IMR-90 (cell line): ENCODE measurements around the gene PERM1. TPM values are rescaled to one million over a fixed set of nuclear protein-coding genes. Genes with fewer than 3 reads are reported as not detected.

ENCODE experiments used
- ATAC-seq: fragments of 200-7000 bp; cut with Tn5 transposase; 2 replicates; pipeline ENCODE4 v1.9.1; 2020; ENCODE audit warnings: low read depth, mild to moderate bottlenecking, moderate library complexity
- BruUV-seq: library from RNA; stranded (reverse); fragments of 400-500 nt; replicated peaks from 2 replicates; lab custom pipeline; 2021; lab: Mats Ljungman, UMichigan
- CTCF ChIA-PET: fragments of 300-600 bp; formaldehyde crosslinking; extraction: SDS; loops from one replicate; lab custom pipeline; 2021; ENCODE audit warnings: antibody characterized with exemption; lab: Yijun Ruan, JAX
- POLR2A ChIA-PET: fragments of 300-600 bp; sonication (Branson Sonifier 250); formaldehyde crosslinking; loops from one replicate; lab custom pipeline; 2022; ENCODE audit warnings: antibody characterized with exemption; ENCODE audit not compliant: unreplicated experiment; lab: Charles Lee
- DNase-seq: peaks from one replicate; pipeline ENCODE4 v3.0.0; 2013
- H2AFZ ChIP-seq: replicated peaks from 2 replicates; pipeline ENCODE3; 2013; ENCODE audit warnings: low read length, mild to moderate bottlenecking; ENCODE audit not compliant: poor library complexity
- H2AK5ac ChIP-seq: 2 replicates; pipeline ENCODE4 v1.6.1; 2013; ENCODE audit warnings: low read depth, low read length, inconsistent platforms
- H2AK9ac ChIP-seq: replicated peaks from 2 replicates; pipeline ENCODE3; 2013; ENCODE audit warnings: mild to moderate bottlenecking, low read depth, low read length, moderate library complexity; ENCODE audit not compliant: poor library complexity
- H2BK120ac ChIP-seq: 2 replicates; pipeline ENCODE4 v1.6.1; 2013; ENCODE audit warnings: low read depth, low read length, inconsistent platforms
- H2BK15ac ChIP-seq: 3 replicates; pipeline ENCODE4 v1.6.1; 2013; ENCODE audit warnings: low read depth, low read length, inconsistent platforms
- H2BK20ac ChIP-seq: 2 replicates; pipeline ENCODE4 v1.6.1; 2013; ENCODE audit warnings: low read depth, mild to moderate bottlenecking, inconsistent platforms, low read length, moderate library complexity
- H2BK5ac ChIP-seq: 2 replicates; pipeline ENCODE4 v1.6.1; 2013; ENCODE audit warnings: mild to moderate bottlenecking, low read depth, low read length, inconsistent platforms; ENCODE audit not compliant: poor library complexity, severe bottlenecking
- H3K14ac ChIP-seq: replicated peaks from 2 replicates; pipeline ENCODE4 v1.6.1; 2013; ENCODE audit warnings: low read depth, low read length, inconsistent platforms
- H3K18ac ChIP-seq: 2 replicates; pipeline ENCODE4 v1.6.1; 2013; ENCODE audit warnings: low read depth, low read length, control low read depth
- H3K23ac ChIP-seq: 2 replicates; pipeline ENCODE4 v1.6.1; 2013; ENCODE audit warnings: low read depth, low read length, inconsistent platforms
- H3K27ac ChIP-seq: 2 replicates; pipeline ENCODE4 v1.5.1; 2013; ENCODE audit warnings: mild to moderate bottlenecking, control low read depth, low read length; ENCODE audit not compliant: insufficient read depth
- H3K27me3 ChIP-seq: 2 replicates; pipeline ENCODE4 v1.6.1; 2013; ENCODE audit warnings: low read length; ENCODE audit not compliant: control insufficient read depth, insufficient read depth
- H3K36me3 ChIP-seq: 2 replicates; pipeline ENCODE4 v1.6.1; 2013; ENCODE audit warnings: low read length, mixed read lengths; ENCODE audit not compliant: control insufficient read depth, insufficient read depth
- H3K4ac ChIP-seq: 2 replicates; pipeline ENCODE4 v1.6.1; 2013; ENCODE audit warnings: low read depth, low read length, inconsistent platforms
- H3K4me1 ChIP-seq: 2 replicates; pipeline ENCODE4 v1.6.1; 2013; ENCODE audit warnings: low read length, mixed read lengths; ENCODE audit not compliant: control insufficient read depth, insufficient read depth
- H3K4me2 ChIP-seq: 2 replicates; pipeline ENCODE4 v1.6.1; 2013; ENCODE audit warnings: low read depth, mild to moderate bottlenecking, control low read depth, low read length, moderate library complexity
- H3K4me3 ChIP-seq: 2 replicates; pipeline ENCODE4 v1.5.1; 2013; ENCODE audit warnings: low read depth, mild to moderate bottlenecking, control low read depth, low read length, moderate library complexity; ENCODE audit not compliant: insufficient read depth
- H3K56ac ChIP-seq: 2 replicates; pipeline ENCODE4 v1.6.1; 2013; ENCODE audit warnings: low read length, inconsistent platforms; ENCODE audit not compliant: insufficient read depth; ENCODE audit errors: extremely low read depth
- H3K79me1 ChIP-seq, 2 experiments: 2 replicates each; pipeline ENCODE4 v1.6.1; 2013; ENCODE audit warnings: low read length in 2 of 2, inconsistent platforms in 1 of 2, low read depth in 1 of 2
- H3K9ac ChIP-seq: 2 replicates; pipeline ENCODE4 v1.6.1; 2013; ENCODE audit warnings: low read depth, low read length, control low read depth
- H3K9me1 ChIP-seq: 2 replicates; pipeline ENCODE4 v1.6.1; 2013; ENCODE audit warnings: low read length, inconsistent platforms; ENCODE audit not compliant: insufficient read depth
- H3K9me3 ChIP-seq: 2 replicates; pipeline ENCODE4 v1.6.1; 2013; ENCODE audit warnings: low read length; ENCODE audit not compliant: control insufficient read depth, insufficient read depth
- H4K20me1 ChIP-seq: 2 replicates; pipeline ENCODE4 v1.6.1; 2013; ENCODE audit warnings: low read length, inconsistent platforms; ENCODE audit not compliant: insufficient read depth
- H4K5ac ChIP-seq: 2 replicates; pipeline ENCODE4 v1.6.1; 2013; ENCODE audit warnings: mild to moderate bottlenecking, low read depth, low read length, control low read depth
- H4K8ac ChIP-seq, 2 experiments: 2 replicates each; pipeline ENCODE4 v1.6.1; 2013; ENCODE audit warnings: low read depth in 2 of 2, low read length in 2 of 2, control low read depth in 1 of 2, inconsistent platforms in 1 of 2
- H4K91ac ChIP-seq: 2 replicates; pipeline ENCODE4 v1.6.1; 2013; ENCODE audit warnings: low read depth, low read length, inconsistent platforms; ENCODE audit not compliant: insufficient read depth
- BHLHE40 ChIP-seq: fragments of 150-350 bp; IDR thresholded peaks from 2 replicates; pipeline ENCODE4 v1.6.1; 2016; ENCODE audit warnings: mild to moderate bottlenecking, low read depth, low read length
- CEBPB ChIP-seq: IDR thresholded peaks from 2 replicates; pipeline ENCODE4 v1.6.1; 2012; ENCODE audit warnings: low read depth, low read length, improper control_type of control experiment
- CHD1 ChIP-seq: IDR thresholded peaks from 2 replicates; pipeline ENCODE4 v1.6.1; 2012; ENCODE audit warnings: low read depth, low read length, improper control_type of control experiment
- ELK1 ChIP-seq: fragments of 150-350 bp; IDR thresholded peaks from 2 replicates; pipeline ENCODE4 v1.6.1; 2016; ENCODE audit warnings: low read depth, mild to moderate bottlenecking, low read length, moderate library complexity, borderline replicate concordance
- FOS ChIP-seq: fragments of 150-350 bp; IDR thresholded peaks from 2 replicates; pipeline ENCODE4 v1.6.1; 2016; ENCODE audit warnings: low read depth, low read length
- MAFK ChIP-seq: IDR thresholded peaks from 2 replicates; pipeline ENCODE4 v1.6.1; 2012; ENCODE audit warnings: low read depth, low read length, improper control_type of control experiment
- MAZ ChIP-seq: IDR thresholded peaks from 2 replicates; pipeline ENCODE4 v1.6.1; 2012; ENCODE audit warnings: low read depth, mild to moderate bottlenecking, low read length, improper control_type of control experiment, moderate library complexity, borderline replicate concordance
- MXI1 ChIP-seq: IDR thresholded peaks from 2 replicates; pipeline ENCODE4 v1.6.1; 2012; ENCODE audit warnings: low read depth, mild to moderate bottlenecking, low read length, moderate library complexity, borderline replicate concordance
- NFE2L2 ChIP-seq: fragments of 150-350 bp; IDR thresholded peaks from 2 replicates; pipeline ENCODE4 v1.6.1; 2016; ENCODE audit warnings: low read depth, mild to moderate bottlenecking, low read length
- POLR2A ChIP-seq: IDR thresholded peaks from 2 replicates; pipeline ENCODE4 v1.6.1; 2012; ENCODE audit warnings: mild to moderate bottlenecking, low read depth, low read length
- RAD21 ChIP-seq: IDR thresholded peaks from 2 replicates; pipeline ENCODE4 v1.6.1; 2012; ENCODE audit warnings: low read length, improper control_type of control experiment
- RCOR1 ChIP-seq: IDR thresholded peaks from 2 replicates; pipeline ENCODE4 v1.6.1; 2012; ENCODE audit warnings: mild to moderate bottlenecking, low read length, improper control_type of control experiment; ENCODE audit not compliant: insufficient replicate concordance
- SMC3 ChIP-seq: fragments of 150-350 bp; IDR thresholded peaks from 2 replicates; pipeline ENCODE4 v1.6.1; 2016; ENCODE audit warnings: low read depth, mild to moderate bottlenecking, antibody characterized with exemption, low read length, moderate library complexity
- WGBS, 2 experiments: methylation state at CpG; one replicate each; pipeline versions ENCODE4 v1.1.5 to v1.1.7; 2013; ENCODE audit warnings: missing lambda C conversion rate in 2 of 2; ENCODE audit not compliant: insufficient read length in 1 of 2; ENCODE audit errors: extremely low coverage in 2 of 2; 5-methylcytosine and 5-hydroxymethylcytosine counted together
- dilution Hi-C: fragments of 300-500 bp; cut with HindIII; formaldehyde crosslinking; loops from one replicate; pipeline ENCODE4 v1.14.3; 2018; ENCODE audit warnings: low sequenced_read_pairs; ENCODE audit not compliant: unreplicated experiment
- in situ Hi-C: fragments of 300-500 bp; cut with MboI; formaldehyde crosslinking; loops from 3 replicates; pipeline ENCODE4 v1.14.3; 2019; ENCODE audit warnings: low sequenced_read_pairs, inconsistent platforms, mixed read lengths
- intact Hi-C: fragments of 100-400 bp; cut with micrococcal nuclease; formaldehyde crosslinking; loops from 2 replicates; pipeline ENCODE4 v1.10.0; 2022
- polyA plus RNA-seq, 3 experiments: library from polyadenylated mRNA; depleted of rRNA; stranded (reverse); fragments of >200 nt; gene quantifications; 2 replicates each; pipeline ENCODE4 v1.2.3, GENCODE V29; 2012; ENCODE audit warnings: low replicate concordance in 1 of 3
- total RNA-seq: library from RNA; depleted of rRNA; stranded (reverse); fragments of >200 nt; gene quantifications from 2 replicates; pipeline ENCODE4 v1.2.3, GENCODE V29; 2012
- TF ChIP-seq, protein P1 (sequence below): conservative IDR thresholded peaks from 2 replicates; pipeline ENCODE4 v1.5.1; 2012; ENCODE audit warnings: mild to moderate bottlenecking, low read depth, low read length, improper control_type of control experiment
- TF ChIP-seq, protein P2 (sequence below): fragments of 150-350 bp; IDR thresholded peaks from 2 replicates; pipeline ENCODE4 v1.6.1; 2017; ENCODE audit warnings: mild to moderate bottlenecking, antibody characterized with exemption, low read length, low read depth

Gene PERM1
- total and polyA plus RNA-seq, 2 of the 4 experiments (the other 2 are of a cell fraction): not detected

GRCh38 chr1:964691-965525 is 17.0 kb downstream of the PERM1 start:
- Histone ChIP-seq H4K5ac (no peak overlapping the region), H3K14ac (no peak overlapping the region), H2AK5ac (no peak overlapping the region), H3K4me3 (no peak overlapping the region), H4K20me1 (no peaks in the 10 kb centered on the region), H3K9ac (no peak overlapping the region), H2AFZ (no peak overlapping the region), H3K36me3 (peaks cover 20% of the 10 kb centered on the region), H3K27me3 (no peaks in the 10 kb centered on the region; the same call in 1 of the 2 replicates), H3K4me2 (no peak overlapping the region), H2BK5ac (no peak overlapping the region), H3K79me1 (peaks cover 7 to 23% of the 10 kb centered on the region in 2 experiments; a peak in 3 of 4 replicates), H2AK9ac (peak overlapping the region; percentile 55), H3K27ac (no peak overlapping the region), H2BK120ac (no peak overlapping the region), H4K8ac (no peak overlapping the region), H4K91ac (no peak overlapping the region), H3K4ac (no peak overlapping the region), H3K9me1 (peaks cover 9% of the 10 kb centered on the region), H3K23ac (no peak overlapping the region), H3K18ac (no peak overlapping the region), H2BK15ac (no peak overlapping the region), H3K4me1 (peaks cover 12% of the 10 kb centered on the region), H3K9me3 (no peaks in the 10 kb centered on the region), H3K56ac (no peak overlapping the region), H2BK20ac (no peak overlapping the region)
- ATAC-seq (no peak), DNase-seq (no peak)
- no TSS peak for BruUV-seq
- intact Hi-C loops (no loop called here), dilution Hi-C loops (no loop called here), in situ Hi-C loops (no loop called here)
- WGBS, 2 experiments: 96% methylated on average over 9 of the region's 51 CpGs; no CpG with 5 or more reads in 1 of the 2 experiments
- CTCF ChIA-PET: no interaction called here
- POLR2A ChIA-PET: no interaction called here
- no peak for TF ChIP-seq NFE2L2
- TF ChIP-seq, protein P1, sequence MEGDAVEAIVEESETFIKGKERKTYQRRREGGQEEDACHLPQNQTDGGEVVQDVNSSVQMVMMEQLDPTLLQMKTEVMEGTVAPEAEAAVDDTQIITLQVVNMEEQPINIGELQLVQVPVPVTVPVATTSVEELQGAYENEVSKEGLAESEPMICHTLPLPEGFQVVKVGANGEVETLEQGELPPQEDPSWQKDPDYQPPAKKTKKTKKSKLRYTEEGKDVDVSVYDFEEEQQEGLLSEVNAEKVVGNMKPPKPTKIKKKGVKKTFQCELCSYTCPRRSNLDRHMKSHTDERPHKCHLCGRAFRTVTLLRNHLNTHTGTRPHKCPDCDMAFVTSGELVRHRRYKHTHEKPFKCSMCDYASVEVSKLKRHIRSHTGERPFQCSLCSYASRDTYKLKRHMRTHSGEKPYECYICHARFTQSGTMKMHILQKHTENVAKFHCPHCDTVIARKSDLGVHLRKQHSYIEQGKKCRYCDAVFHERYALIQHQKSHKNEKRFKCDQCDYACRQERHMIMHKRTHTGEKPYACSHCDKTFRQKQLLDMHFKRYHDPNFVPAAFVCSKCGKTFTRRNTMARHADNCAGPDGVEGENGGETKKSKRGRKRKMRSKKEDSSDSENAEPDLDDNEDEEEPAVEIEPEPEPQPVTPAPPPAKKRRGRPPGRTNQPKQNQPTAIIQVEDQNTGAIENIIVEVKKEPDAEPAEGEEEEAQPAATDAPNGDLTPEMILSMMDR: no peak
- TF ChIP-seq, protein P2, sequence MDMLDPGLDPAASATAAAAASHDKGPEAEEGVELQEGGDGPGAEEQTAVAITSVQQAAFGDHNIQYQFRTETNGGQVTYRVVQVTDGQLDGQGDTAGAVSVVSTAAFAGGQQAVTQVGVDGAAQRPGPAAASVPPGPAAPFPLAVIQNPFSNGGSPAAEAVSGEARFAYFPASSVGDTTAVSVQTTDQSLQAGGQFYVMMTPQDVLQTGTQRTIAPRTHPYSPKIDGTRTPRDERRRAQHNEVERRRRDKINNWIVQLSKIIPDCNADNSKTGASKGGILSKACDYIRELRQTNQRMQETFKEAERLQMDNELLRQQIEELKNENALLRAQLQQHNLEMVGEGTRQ: no peak
- TF ChIP-seq CEBPB: no peak
- no peak for TF ChIP-seq RCOR1
- no peak for TF ChIP-seq MAZ
- TF ChIP-seq POLR2A: no peak
- TF ChIP-seq BHLHE40: no peak
- TF ChIP-seq FOS: no peak
- TF ChIP-seq SMC3: no peak
- TF ChIP-seq ELK1: no peak
- no peak for TF ChIP-seq CHD1
- no peak for TF ChIP-seq RAD21
- no peak for TF ChIP-seq MAFK
- TF ChIP-seq MXI1: no peak
